Upper lobe of right lung (tissue), 1 donor: ENCODE measurements around the gene MED27. TPM values are rescaled to one million over a fixed set of nuclear protein-coding genes. Genes with fewer than 3 reads are reported as not detected.
"Not testable (repeated sequence)": the region's sequence is repeated elsewhere in the genome, so short reads cannot be mapped to it uniquely, and the experiment has no call there.

Experiments
- ATAC-seq: fragments of 200-7000 bp; cut with Tn5 transposase; one replicate; pipeline ENCODE4 v1.9.1; 2020; ENCODE audit warnings: mild to moderate bottlenecking, moderate library complexity
- DNase-seq: peaks from one replicate; pipeline ENCODE4 v3.0.0-alpha.2; 2020
- H3K27ac ChIP-seq: fragments of 200-600 bp; one replicate; pipeline ENCODE4 v1.8.0; 2022
- H3K27me3 ChIP-seq: fragments of 200-600 bp; one replicate; pipeline ENCODE4 v1.8.0; 2022; ENCODE audit warnings: mild to moderate bottlenecking
- H3K36me3 ChIP-seq: fragments of 200-600 bp; one replicate; pipeline ENCODE4 v1.8.0; 2022
- H3K4me1 ChIP-seq: fragments of 200-600 bp; one replicate; pipeline ENCODE4 v1.8.0; 2022
- H3K4me3 ChIP-seq: fragments of 200-600 bp; one replicate; pipeline ENCODE4 v1.8.0; 2022; ENCODE audit warnings: mild to moderate bottlenecking
- H3K9me3 ChIP-seq: fragments of 200-600 bp; one replicate; pipeline ENCODE4 v1.8.0; 2022
- intact Hi-C: fragments of 100-400 bp; cut with DNase I; formaldehyde crosslinking; loops from one replicate; pipeline ENCODE4 v1.11.0; 2022
- total RNA-seq: library from RNA; stranded (reverse); fragmentation: NEBNext Ultra II Directional; extraction: Animal tissue kit (Norgen Biotek cat#: 25700); gene quantifications from one replicate; pipeline ENCODE4 v1.2.1, GENCODE V29; 2021
- TF ChIP-seq, protein P1 (sequence below): fragments of 200-600 bp; IDR thresholded peaks from one replicate; pipeline ENCODE4 v1.8.0; 2022; ENCODE audit warnings: antibody characterized with exemption
- donor health status: DM: no; HTN: yes; CAD: no; lungs with severe emphysema.

MED27 gene
- total RNA-seq, 1 donor from 2014 or later = 14.2 TPM

DNA sequence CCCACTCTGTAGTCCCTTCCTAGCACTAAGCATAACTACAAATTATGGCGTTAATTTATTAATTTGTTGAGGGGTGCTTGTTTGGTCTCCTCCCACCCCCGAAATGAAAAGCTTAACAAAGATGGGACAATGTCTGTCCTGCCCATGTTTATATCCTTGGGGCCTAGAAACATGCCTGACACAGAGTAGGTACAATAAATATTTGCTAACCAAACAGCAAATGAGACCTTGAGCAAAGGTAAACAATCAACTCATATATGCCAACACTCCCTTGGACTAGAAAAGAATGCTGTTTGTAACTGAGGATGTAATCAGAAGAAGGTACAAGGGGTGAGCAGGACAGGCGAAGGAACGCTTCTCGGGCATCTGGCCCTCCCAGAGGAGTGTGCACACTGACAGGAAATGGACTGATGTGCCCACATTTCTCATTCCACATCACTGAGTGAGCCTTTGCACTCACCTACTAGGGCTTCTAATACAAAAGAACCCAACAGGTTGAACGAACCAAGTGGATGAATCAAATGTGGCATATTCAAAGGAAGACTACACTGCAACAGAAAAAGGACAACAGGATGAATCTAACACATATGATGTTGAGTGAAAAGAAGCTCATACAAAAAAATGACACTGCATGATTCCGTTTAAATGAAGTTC is 66.8 kb downstream of the MED27 start:
- Histone ChIP-seq H3K4me1 (no peaks in the 10 kb centered on the region), H3K4me3 (no peak overlapping the region), H3K36me3 (peaks cover 12% of the 10 kb centered on the region), H3K27me3 (no peaks in the 10 kb centered on the region), H3K27ac (no peak overlapping the region), H3K9me3 (no peaks in the 10 kb centered on the region)
- DNase-seq (no peak), ATAC-seq (no peak)
- intact Hi-C loops = no loop called here
- TF ChIP-seq, protein P1, sequence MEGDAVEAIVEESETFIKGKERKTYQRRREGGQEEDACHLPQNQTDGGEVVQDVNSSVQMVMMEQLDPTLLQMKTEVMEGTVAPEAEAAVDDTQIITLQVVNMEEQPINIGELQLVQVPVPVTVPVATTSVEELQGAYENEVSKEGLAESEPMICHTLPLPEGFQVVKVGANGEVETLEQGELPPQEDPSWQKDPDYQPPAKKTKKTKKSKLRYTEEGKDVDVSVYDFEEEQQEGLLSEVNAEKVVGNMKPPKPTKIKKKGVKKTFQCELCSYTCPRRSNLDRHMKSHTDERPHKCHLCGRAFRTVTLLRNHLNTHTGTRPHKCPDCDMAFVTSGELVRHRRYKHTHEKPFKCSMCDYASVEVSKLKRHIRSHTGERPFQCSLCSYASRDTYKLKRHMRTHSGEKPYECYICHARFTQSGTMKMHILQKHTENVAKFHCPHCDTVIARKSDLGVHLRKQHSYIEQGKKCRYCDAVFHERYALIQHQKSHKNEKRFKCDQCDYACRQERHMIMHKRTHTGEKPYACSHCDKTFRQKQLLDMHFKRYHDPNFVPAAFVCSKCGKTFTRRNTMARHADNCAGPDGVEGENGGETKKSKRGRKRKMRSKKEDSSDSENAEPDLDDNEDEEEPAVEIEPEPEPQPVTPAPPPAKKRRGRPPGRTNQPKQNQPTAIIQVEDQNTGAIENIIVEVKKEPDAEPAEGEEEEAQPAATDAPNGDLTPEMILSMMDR = no peak

DNA sequence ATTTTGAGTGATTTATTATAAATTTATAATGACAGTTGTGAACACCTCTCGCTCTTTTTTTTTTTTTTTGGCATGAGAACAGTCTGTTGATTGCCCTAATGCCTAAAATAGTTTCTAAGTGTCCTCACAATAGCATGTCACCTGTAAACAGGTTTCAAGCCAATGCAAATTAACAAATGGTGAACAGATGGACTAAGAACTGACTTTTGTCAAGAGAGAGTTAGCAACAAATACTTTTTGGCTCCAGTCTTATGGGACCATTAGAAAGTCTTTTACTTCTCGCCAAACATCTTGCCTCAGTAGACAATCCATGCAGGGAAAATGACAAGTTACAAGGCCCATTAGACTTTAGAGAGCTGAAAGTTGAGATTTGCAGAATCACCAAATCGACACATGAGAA is 67.8 kb downstream of the MED27 start:
- Histone ChIP-seq H3K4me1 (no peaks in the 10 kb centered on the region), H3K9me3 (no peaks in the 10 kb centered on the region), H3K27ac (no peak overlapping the region), H3K36me3 (peaks cover 12% of the 10 kb centered on the region), H3K4me3 (no peak overlapping the region), H3K27me3 (no peaks in the 10 kb centered on the region)
- ATAC-seq (no peak), DNase-seq (no peak)
- intact Hi-C loops = no loop called here
- TF ChIP-seq, protein P1 = no peak

DNA sequence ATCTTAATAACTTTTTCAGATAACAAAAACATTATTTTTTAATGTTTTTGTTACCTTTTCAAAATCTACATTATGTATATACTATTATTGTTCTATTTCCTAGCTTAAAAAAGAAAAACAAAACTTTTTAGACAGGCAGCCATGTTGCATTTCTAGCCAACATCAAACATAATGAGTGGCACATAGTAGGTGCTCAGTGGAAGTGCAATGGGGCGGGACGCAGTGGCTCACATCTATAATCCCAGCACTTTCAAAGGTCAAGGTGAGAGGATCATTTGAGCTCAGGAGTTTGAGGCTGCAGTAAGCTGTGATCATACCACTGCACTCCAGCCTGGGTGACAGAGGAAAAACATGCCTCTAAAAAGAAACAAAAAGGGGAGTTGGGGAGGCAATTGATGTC is 68.4 kb downstream of the MED27 start:
- TF ChIP-seq, protein P1 = no peak
- no peaks in the 10 kb centered on the region for H3K4me1 ChIP-seq
- ATAC-seq = no peak
- DNase-seq = no peak
- no peak overlapping the region for H3K27ac ChIP-seq
- no peaks in the 10 kb centered on the region for H3K9me3 ChIP-seq
- intact Hi-C loops = no loop called here
- H3K4me3 ChIP-seq = no peak overlapping the region
- no peaks in the 10 kb centered on the region for H3K27me3 ChIP-seq
- H3K36me3 ChIP-seq = peaks cover 12% of the 10 kb centered on the region

DNA sequence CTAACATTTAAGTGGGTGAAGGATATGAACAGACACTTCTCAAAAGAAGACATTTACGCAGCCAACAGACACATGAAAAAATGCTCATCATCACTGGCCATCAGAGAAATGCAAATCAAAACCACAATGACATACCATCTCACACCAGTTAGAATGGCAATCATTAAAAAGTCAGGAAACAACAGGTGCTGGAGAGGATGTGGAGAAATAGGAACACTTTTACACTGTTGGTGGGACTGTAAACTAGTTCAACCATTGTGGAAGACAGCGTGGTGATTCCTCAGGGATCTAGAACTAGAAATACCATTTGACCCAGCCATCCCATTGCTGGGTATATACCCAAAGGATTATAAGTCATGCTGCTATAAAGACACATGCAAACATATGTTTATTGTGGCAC is 69.5 kb downstream of the MED27 start:
- ATAC-seq, DNase-seq, H3K4me1 ChIP-seq, H3K27ac ChIP-seq, H3K27me3 ChIP-seq, intact Hi-C loops, H3K4me3 ChIP-seq, H3K9me3 ChIP-seq: not testable (repeated sequence)
- H3K36me3 ChIP-seq = peaks cover 12% of the 10 kb centered on the region

DNA sequence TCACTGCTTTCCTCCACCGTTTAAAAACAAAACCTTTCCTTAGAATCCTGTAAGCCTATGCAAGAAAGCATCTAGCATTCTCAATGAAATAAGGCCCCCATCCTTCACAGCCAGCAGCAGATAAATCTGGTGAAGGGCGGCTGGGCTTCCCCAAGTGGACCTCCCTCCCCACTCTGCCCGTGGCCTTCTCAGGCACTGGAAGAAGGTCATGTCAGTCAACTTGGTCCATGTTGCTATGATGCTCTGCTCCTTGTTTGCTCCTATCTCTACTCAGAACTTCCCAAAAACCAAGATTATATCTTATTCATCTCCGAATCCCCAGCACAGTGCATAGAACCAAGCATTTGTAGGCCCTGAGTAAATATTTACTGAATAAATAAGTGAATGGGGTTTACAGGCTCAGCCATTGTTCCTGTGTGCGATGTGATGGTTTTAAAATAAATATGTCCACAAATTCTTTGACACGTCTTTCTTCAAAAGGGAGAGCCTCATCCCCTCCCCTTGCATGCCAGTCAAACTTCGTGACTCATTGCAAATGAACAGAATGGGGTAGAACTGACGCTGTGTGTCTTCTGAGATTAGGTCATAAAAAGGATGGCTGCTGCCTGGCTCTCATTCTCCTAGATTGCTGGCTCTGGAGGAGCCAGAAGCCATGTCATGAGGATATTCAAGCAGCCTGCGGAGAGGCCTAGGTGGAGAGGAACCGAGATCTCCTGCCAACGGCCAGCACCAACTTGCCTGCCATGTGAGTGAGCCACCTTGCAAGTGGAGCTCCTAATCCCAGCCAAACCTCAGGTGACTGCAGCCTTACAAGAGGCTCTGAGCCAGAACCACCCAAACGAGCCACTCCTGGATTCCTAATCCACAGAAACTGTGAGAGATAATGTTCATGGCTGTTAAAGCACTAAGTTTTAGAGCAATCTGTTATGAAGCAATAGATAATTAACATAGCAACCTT is 70.5 kb downstream of the MED27 start:
- TF ChIP-seq, protein P1 = no peak
- H3K36me3 ChIP-seq = peaks cover 12% of the 10 kb centered on the region
- DNase-seq (no peak), ATAC-seq (no peak)
- no peaks in the 10 kb centered on the region for H3K9me3 ChIP-seq
- no peak overlapping the region for H3K27ac ChIP-seq
- H3K4me3 ChIP-seq = no peak overlapping the region
- no peaks in the 10 kb centered on the region for H3K4me1 ChIP-seq
- H3K27me3 ChIP-seq = no peaks in the 10 kb centered on the region
- intact Hi-C loops = no loop called here

DNA sequence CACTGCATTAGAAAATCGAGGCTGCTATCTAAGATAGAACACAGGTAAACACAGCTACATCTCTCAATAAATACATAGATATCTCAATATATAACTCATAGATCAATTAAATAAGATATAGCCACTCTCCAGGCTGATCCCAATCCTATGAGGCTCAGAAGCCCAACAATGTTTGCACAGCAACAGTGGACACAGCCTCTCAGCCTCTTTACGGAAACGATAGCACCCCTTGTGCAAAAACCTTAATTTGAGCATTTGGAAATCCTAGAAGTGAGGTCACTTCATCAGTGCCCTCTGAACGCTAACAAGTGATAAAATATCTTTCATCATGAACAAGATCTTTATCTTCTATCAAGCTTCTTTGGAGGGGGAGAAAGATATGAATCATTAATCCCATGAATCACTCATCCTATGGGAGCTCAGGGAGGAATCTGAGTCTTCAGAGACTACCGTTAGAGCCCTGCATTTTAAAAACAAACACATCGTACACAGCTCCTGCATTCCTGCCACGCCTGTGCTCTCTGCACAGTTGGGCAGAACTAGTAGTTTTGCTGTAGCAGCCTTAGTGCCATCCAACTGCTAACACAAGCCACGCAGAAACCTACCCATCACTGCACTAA is 71.4 kb downstream of the MED27 start:
- intact Hi-C loops = no loop called here
- TF ChIP-seq, protein P1 = no peak
- ATAC-seq = peak; percentile 41

More for the DNA sequence above, 71.4 kb downstream of the MED27 start:
- no peaks in the 10 kb centered on the region for H3K9me3 ChIP-seq
- no peaks in the 10 kb centered on the region for H3K27me3 ChIP-seq
- no peaks in the 10 kb centered on the region for H3K4me1 ChIP-seq
- no peak for DNase-seq
- no peak overlapping the region for H3K27ac ChIP-seq
- H3K36me3 ChIP-seq = peaks cover 10% of the 10 kb centered on the region
- no peak overlapping the region for H3K4me3 ChIP-seq
